OCI-LY7 (cell line): ENCODE data around the gene TOMM20.

Experiments used
- EZH2phosphoT487 ChIP-seq: fragments of 200-600 bp; sonication (generic); IDR thresholded peaks from 2 replicates; pipeline ENCODE4 v1.6.1; 2018; ENCODE audit warnings: low read depth, borderline replicate concordance, mild to moderate bottlenecking, mixed run types, antibody characterized with exemption, low read length, moderate library complexity, mixed read lengths
- TF ChIP-seq, protein P1 (sequence below): fragments of 200-600 bp; sonication (generic); conservative IDR thresholded peaks from 2 replicates; pipeline ENCODE4 v1.5.1; 2014; ENCODE audit warnings: mild to moderate bottlenecking, antibody characterized with exemption, low read length, moderate library complexity, mixed read lengths

DNA sequence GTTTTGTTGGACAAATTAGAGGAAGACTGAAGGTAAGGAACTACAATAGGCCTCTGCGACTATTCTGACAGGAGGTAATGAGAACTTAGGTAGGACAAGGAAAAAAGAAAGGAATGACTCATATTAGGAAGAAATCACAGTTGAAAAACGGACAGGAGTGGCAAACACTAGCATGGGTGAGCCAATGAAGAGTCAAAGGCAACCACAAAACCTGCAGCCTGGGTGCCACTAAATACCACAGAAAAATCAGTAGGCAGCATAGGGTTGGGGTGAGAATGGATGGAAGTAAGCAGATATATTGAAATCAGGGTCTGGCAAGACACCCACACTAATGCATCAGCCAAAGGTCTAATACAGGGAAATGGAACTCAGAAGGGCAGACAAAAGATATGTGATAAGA is 22.4 kb upstream of the TOMM20 start:
- TF ChIP-seq, protein P1, sequence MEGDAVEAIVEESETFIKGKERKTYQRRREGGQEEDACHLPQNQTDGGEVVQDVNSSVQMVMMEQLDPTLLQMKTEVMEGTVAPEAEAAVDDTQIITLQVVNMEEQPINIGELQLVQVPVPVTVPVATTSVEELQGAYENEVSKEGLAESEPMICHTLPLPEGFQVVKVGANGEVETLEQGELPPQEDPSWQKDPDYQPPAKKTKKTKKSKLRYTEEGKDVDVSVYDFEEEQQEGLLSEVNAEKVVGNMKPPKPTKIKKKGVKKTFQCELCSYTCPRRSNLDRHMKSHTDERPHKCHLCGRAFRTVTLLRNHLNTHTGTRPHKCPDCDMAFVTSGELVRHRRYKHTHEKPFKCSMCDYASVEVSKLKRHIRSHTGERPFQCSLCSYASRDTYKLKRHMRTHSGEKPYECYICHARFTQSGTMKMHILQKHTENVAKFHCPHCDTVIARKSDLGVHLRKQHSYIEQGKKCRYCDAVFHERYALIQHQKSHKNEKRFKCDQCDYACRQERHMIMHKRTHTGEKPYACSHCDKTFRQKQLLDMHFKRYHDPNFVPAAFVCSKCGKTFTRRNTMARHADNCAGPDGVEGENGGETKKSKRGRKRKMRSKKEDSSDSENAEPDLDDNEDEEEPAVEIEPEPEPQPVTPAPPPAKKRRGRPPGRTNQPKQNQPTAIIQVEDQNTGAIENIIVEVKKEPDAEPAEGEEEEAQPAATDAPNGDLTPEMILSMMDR: no peak
- no peak for TF ChIP-seq EZH2phosphoT487
